HepG2 (cell line): ENCODE measurements around the gene FLT3LG.

Experiments
- HDAC2 ChIP-seq: sonication (generic); formaldehyde crosslinking; IDR thresholded peaks from 2 replicates; pipeline ENCODE4 v1.4.0; 2020; ENCODE audit warnings: missing genetic modification reagents
- HOXA7 ChIP-seq: sonication (generic); formaldehyde crosslinking; IDR thresholded peaks from 2 replicates; pipeline ENCODE4 v1.8.1; 2022; ENCODE audit warnings: mild to moderate bottlenecking, missing genetic modification reagents, moderate library complexity
- NR2F1 ChIP-seq, 2 experiments: fragments of 450-650 bp in 1 of 2; formaldehyde crosslinking in 1 of 2; IDR thresholded peaks; 2 replicates each; pipeline versions ENCODE4 v1.5.0 to v1.6.1; 2016 to 2020; ENCODE audit warnings: mild to moderate bottlenecking in 1 of 2, missing compliant biosample characterization in 1 of 2, missing genetic modification reagents in 1 of 2, moderate library complexity in 1 of 2
- XRCC5 ChIP-seq: fragments of 200-400 bp; formaldehyde crosslinking; optimal IDR thresholded peaks from 2 replicates; pipeline ENCODE3; 2017; ENCODE audit warnings: mild to moderate bottlenecking, low read length
- ZKSCAN1 ChIP-seq: fragments of 150-350 bp; IDR thresholded peaks from 2 replicates; pipeline ENCODE4 v1.6.1; 2014; ENCODE audit warnings: low read length
- ZNF143 ChIP-seq: sonication (generic); formaldehyde crosslinking; IDR thresholded peaks from 2 replicates; pipeline ENCODE4 v1.4.0; 2020; ENCODE audit warnings: missing genetic modification reagents
- TF ChIP-seq, protein P1 (sequence below): sonication (generic); formaldehyde crosslinking; IDR thresholded peaks from 2 replicates; pipeline ENCODE4 v1.4.0; 2020; ENCODE audit warnings: missing genetic modification reagents
- TF ChIP-seq, protein P2 (sequence below): sonication (generic); formaldehyde crosslinking; IDR thresholded peaks from 2 replicates; pipeline ENCODE4 v1.5.0; 2020; ENCODE audit warnings: mild to moderate bottlenecking, missing genetic modification reagents, moderate library complexity
- TF ChIP-seq, protein P3 (sequence below): sonication (generic); formaldehyde crosslinking; IDR thresholded peaks from 2 replicates; pipeline ENCODE4 v1.5.1; 2020; ENCODE audit warnings: missing genetic modification reagents, mild to moderate bottlenecking, borderline replicate concordance
- TF ChIP-seq, protein P4 (sequence below): sonication (generic); formaldehyde crosslinking; IDR thresholded peaks from 2 replicates; pipeline ENCODE4 v1.4.0; 2020; ENCODE audit warnings: mild to moderate bottlenecking, missing genetic modification reagents
- TF ChIP-seq, protein P5 (sequence below), 2 experiments: sonication (generic) in 1 of 2; formaldehyde crosslinking in 1 of 2; IDR thresholded peaks; 2 replicates each; pipeline versions ENCODE4 v1.4.0 to v1.6.1; 2018 to 2020; ENCODE audit warnings: missing genetic modification reagents in 2 of 2, borderline replicate concordance in 1 of 2, low read depth in 1 of 2, mild to moderate bottlenecking in 1 of 2, missing biosample characterization in 1 of 2

DNA sequence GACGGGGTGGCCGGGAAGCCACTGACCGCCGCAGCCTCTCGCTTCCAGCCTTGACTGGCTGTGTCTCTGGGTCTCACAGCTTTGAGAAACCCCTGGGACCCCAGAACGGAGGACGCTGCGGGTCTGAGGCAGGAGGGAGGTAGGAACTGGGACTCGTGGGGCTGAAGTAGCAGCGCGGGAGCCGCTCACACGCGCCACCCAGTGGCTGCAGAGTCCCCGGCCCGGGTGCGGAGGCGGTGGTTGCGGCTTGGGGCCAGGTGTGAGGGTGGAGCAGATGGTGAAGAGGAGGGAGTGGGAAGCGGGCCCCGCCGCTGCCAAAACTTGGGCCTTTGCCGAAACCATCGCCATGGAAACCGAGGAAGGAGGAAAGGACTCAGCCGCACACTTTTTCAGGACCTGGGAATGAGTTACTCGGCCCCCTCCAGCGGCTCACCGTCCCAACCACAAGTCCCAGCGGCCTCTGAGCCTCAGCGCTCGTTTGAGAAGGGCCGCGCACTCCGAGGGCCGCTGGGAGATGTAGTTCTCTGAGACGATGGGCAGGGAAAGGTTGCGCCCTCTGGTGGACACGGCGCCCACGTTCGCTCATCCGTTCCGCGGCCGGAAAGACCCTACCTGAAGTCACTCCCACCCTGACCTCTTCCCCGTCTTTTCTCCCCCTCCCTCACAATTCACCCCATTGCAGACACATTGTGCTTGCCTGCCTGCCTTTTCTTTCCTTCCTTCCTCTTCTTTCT lies 30.5 kb upstream of the FLT3LG start:
- TF ChIP-seq, protein P1, sequence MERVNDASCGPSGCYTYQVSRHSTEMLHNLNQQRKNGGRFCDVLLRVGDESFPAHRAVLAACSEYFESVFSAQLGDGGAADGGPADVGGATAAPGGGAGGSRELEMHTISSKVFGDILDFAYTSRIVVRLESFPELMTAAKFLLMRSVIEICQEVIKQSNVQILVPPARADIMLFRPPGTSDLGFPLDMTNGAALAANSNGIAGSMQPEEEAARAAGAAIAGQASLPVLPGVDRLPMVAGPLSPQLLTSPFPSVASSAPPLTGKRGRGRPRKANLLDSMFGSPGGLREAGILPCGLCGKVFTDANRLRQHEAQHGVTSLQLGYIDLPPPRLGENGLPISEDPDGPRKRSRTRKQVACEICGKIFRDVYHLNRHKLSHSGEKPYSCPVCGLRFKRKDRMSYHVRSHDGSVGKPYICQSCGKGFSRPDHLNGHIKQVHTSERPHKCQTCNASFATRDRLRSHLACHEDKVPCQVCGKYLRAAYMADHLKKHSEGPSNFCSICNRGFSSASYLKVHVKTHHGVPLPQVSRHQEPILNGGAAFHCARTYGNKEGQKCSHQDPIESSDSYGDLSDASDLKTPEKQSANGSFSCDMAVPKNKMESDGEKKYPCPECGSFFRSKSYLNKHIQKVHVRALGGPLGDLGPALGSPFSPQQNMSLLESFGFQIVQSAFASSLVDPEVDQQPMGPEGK = no peak
- TF ChIP-seq NR2F1 (CRISPR knock-in tag; IDR thresholded peaks at IDR 0.05) (no peak), ZNF143 (CRISPR knock-in tag) (peak; percentile 99), ZKSCAN1 (no peak), XRCC5 (peak; percentile 96), HDAC2 (CRISPR knock-in tag) (no peak), HOXA7 (CRISPR knock-in tag) (no peak)
- TF ChIP-seq, protein P2, sequence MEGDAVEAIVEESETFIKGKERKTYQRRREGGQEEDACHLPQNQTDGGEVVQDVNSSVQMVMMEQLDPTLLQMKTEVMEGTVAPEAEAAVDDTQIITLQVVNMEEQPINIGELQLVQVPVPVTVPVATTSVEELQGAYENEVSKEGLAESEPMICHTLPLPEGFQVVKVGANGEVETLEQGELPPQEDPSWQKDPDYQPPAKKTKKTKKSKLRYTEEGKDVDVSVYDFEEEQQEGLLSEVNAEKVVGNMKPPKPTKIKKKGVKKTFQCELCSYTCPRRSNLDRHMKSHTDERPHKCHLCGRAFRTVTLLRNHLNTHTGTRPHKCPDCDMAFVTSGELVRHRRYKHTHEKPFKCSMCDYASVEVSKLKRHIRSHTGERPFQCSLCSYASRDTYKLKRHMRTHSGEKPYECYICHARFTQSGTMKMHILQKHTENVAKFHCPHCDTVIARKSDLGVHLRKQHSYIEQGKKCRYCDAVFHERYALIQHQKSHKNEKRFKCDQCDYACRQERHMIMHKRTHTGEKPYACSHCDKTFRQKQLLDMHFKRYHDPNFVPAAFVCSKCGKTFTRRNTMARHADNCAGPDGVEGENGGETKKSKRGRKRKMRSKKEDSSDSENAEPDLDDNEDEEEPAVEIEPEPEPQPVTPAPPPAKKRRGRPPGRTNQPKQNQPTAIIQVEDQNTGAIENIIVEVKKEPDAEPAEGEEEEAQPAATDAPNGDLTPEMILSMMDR = peak; percentile 84
- TF ChIP-seq, protein P3, sequence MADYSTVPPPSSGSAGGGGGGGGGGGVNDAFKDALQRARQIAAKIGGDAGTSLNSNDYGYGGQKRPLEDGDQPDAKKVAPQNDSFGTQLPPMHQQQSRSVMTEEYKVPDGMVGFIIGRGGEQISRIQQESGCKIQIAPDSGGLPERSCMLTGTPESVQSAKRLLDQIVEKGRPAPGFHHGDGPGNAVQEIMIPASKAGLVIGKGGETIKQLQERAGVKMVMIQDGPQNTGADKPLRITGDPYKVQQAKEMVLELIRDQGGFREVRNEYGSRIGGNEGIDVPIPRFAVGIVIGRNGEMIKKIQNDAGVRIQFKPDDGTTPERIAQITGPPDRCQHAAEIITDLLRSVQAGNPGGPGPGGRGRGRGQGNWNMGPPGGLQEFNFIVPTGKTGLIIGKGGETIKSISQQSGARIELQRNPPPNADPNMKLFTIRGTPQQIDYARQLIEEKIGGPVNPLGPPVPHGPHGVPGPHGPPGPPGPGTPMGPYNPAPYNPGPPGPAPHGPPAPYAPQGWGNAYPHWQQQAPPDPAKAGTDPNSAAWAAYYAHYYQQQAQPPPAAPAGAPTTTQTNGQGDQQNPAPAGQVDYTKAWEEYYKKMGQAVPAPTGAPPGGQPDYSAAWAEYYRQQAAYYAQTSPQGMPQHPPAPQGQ (CRISPR knock-in tag) = no peak
- TF ChIP-seq, protein P4, sequence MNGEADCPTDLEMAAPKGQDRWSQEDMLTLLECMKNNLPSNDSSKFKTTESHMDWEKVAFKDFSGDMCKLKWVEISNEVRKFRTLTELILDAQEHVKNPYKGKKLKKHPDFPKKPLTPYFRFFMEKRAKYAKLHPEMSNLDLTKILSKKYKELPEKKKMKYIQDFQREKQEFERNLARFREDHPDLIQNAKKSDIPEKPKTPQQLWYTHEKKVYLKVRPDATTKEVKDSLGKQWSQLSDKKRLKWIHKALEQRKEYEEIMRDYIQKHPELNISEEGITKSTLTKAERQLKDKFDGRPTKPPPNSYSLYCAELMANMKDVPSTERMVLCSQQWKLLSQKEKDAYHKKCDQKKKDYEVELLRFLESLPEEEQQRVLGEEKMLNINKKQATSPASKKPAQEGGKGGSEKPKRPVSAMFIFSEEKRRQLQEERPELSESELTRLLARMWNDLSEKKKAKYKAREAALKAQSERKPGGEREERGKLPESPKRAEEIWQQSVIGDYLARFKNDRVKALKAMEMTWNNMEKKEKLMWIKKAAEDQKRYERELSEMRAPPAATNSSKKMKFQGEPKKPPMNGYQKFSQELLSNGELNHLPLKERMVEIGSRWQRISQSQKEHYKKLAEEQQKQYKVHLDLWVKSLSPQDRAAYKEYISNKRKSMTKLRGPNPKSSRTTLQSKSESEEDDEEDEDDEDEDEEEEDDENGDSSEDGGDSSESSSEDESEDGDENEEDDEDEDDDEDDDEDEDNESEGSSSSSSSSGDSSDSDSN (CRISPR knock-in tag) = peak; percentile 69
- TF ChIP-seq, protein P5, sequence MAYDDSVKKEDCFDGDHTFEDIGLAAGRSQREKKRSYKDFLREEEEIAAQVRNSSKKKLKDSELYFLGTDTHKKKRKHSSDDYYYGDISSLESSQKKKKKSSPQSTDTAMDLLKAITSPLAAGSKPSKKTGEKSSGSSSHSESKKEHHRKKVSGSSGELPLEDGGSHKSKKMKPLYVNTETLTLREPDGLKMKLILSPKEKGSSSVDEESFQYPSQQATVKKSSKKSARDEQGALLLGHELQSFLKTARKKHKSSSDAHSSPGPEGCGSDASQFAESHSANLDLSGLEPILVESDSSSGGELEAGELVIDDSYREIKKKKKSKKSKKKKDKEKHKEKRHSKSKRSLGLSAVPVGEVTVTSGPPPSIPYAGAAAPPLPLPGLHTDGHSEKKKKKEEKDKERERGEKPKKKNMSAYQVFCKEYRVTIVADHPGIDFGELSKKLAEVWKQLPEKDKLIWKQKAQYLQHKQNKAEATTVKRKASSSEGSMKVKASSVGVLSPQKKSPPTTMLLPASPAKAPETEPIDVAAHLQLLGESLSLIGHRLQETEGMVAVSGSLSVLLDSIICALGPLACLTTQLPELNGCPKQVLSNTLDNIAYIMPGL (CRISPR knock-in tag; IDR thresholded peaks at IDR 0.05; ENCODE audit: borderline replicate concordance in 1 of 2, low read depth in 1 of 2) = peak; percentile 86 to 99
